ENCODE results near the gene NTSR1.

NTSR1 gene

DNA sequence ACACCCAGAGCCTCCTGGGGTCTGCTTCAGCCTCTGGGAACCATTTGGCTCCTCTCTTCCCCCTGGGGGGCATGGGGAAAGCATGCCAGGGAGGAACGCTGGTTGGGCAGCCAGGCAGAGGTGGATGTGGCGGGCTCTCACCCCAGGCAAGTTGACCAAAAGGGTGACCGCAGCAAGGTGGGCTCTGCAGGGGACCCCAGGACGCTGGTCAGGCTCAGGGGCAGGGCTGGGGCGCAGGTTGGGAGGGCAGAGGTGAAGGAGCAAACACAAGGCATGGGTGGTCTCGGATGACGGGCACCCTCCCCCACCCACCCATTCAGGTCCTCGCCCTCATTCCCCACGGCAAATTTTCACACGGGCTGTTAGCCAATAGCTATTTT lies 57.4 kb downstream of the NTSR1 start:
- ChIA-PET POLR2A (no interaction called here), CTCF (no interaction called here)
- no peaks in the 10 kb centered on the region for H3K4me1 ChIP-seq (ENCODE audit: control extremely low read depth in 1 of 4, control insufficient read depth in 4 of 4, insufficient read depth in 4 of 4, low read length in 3 of 4)
- WGBS (ENCODE audit: insufficient coverage) = no CpG with 5 or more reads among the region's 10 CpGs
- no peak for DNase-seq
- no peak overlapping the region for H3K27ac ChIP-seq (ENCODE audit: insufficient read depth in 1 of 2, low read depth in 1 of 2, low read length in 2 of 2, poor library complexity in 1 of 2, severe bottlenecking in 2 of 2)
- H3K27me3 ChIP-seq (replicated peaks in 2 of 5; ENCODE audit: control insufficient read depth in 4 of 5, insufficient read depth in 5 of 5, low read length in 4 of 5) = no peaks in the 10 kb centered on the region
- no peaks in the 10 kb centered on the region for H3K9me3 ChIP-seq (ENCODE audit: control extremely low read depth in 1 of 5, control insufficient read depth in 4 of 5, insufficient read depth in 2 of 5, low read depth in 1 of 5, low read length in 4 of 5)
- H3K4me3 ChIP-seq (ENCODE audit: control insufficient read depth in 1 of 7, extremely low read depth in 1 of 7, insufficient read depth in 4 of 7, low read depth in 2 of 7, low read length in 6 of 7) = no peak overlapping the region
- no peaks in the 10 kb centered on the region for H3K36me3 ChIP-seq (ENCODE audit: control insufficient read depth in 4 of 4, insufficient read depth in 4 of 4, low read length in 3 of 4)

DNA sequence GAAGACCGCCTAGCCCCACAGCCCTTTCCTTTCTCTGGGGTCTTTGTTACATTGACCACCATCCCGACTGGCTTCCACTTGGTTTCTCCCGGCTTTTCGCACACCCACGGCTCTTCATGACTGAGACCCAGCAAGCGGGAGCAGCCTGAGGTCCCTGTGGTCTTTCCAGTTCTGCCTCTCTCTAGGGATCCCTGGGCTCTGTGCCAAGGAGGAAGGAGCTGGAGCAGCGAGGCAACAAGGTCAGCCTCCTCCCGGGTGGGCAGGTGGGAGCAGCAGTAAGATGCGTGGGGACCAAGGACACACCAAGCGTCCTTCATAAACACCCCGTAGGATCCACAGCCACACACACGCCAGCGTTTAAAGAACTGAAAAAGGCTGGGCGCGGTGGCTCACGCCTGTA lies 58.1 kb downstream of the NTSR1 start:
- Histone ChIP-seq H3K36me3 (ENCODE audit: control insufficient read depth in 4 of 4, insufficient read depth in 4 of 4, low read length in 3 of 4) (no peaks in the 10 kb centered on the region), H3K27me3 (replicated peaks in 2 of 5; ENCODE audit: control insufficient read depth in 4 of 5, insufficient read depth in 5 of 5, low read length in 4 of 5) (no peaks in the 10 kb centered on the region), H3K9me3 (ENCODE audit: control extremely low read depth in 1 of 5, control insufficient read depth in 4 of 5, insufficient read depth in 2 of 5, low read depth in 1 of 5, low read length in 4 of 5) (no peaks in the 10 kb centered on the region), H3K27ac (ENCODE audit: insufficient read depth in 1 of 2, low read depth in 1 of 2, low read length in 2 of 2, poor library complexity in 1 of 2, severe bottlenecking in 2 of 2) (no peak overlapping the region), H3K4me3 (ENCODE audit: control insufficient read depth in 1 of 7, extremely low read depth in 1 of 7, insufficient read depth in 4 of 7, low read depth in 2 of 7, low read length in 6 of 7) (no peak overlapping the region), H3K4me1 (ENCODE audit: control extremely low read depth in 1 of 4, control insufficient read depth in 4 of 4, insufficient read depth in 4 of 4, low read length in 3 of 4) (no peaks in the 10 kb centered on the region)
- CTCF ChIA-PET = no interaction called here
- POLR2A ChIA-PET = no interaction called here
- 94% methylated on average over 13 of the region's 16 CpGs for WGBS (ENCODE audit: insufficient coverage)
- DNase-seq = no peak

DNA sequence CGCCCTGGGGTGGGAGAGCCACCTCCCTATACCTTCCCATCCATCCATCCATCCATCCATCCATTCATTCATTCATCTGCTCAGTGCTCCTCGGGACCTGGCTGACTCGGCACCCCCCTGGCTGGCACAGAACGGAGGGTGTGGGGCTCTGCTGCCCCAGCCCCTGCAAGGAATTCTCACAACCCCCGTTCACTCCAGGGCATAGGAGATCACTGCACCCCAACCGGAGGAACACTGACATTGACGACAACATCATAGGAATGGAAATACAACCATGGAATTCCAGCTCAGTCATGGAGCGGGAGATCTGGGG lies 59.6 kb downstream of the NTSR1 start:
- ChIA-PET POLR2A (no interaction called here), CTCF (no interaction called here)
- no peak overlapping the region for H3K4me3 ChIP-seq (ENCODE audit: control insufficient read depth in 1 of 7, extremely low read depth in 1 of 7, insufficient read depth in 4 of 7, low read depth in 2 of 7, low read length in 6 of 7)
- H3K9me3 ChIP-seq (ENCODE audit: control extremely low read depth in 1 of 5, control insufficient read depth in 4 of 5, insufficient read depth in 2 of 5, low read depth in 1 of 5, low read length in 4 of 5) = no peaks in the 10 kb centered on the region
- no peaks in the 10 kb centered on the region for H3K4me1 ChIP-seq (ENCODE audit: control extremely low read depth in 1 of 4, control insufficient read depth in 4 of 4, insufficient read depth in 4 of 4, low read length in 3 of 4)
- no peaks in the 10 kb centered on the region for H3K27me3 ChIP-seq (replicated peaks in 2 of 5; ENCODE audit: control insufficient read depth in 4 of 5, insufficient read depth in 5 of 5, low read length in 4 of 5)
- no peaks in the 10 kb centered on the region for H3K36me3 ChIP-seq (ENCODE audit: control insufficient read depth in 4 of 4, insufficient read depth in 4 of 4, low read length in 3 of 4)
- no peak for DNase-seq
- WGBS (ENCODE audit: insufficient coverage) = 92% methylated on average over 7 of the region's 8 CpGs
- H3K27ac ChIP-seq (ENCODE audit: insufficient read depth in 1 of 2, low read depth in 1 of 2, low read length in 2 of 2, poor library complexity in 1 of 2, severe bottlenecking in 2 of 2) = no peak overlapping the region

DNA sequence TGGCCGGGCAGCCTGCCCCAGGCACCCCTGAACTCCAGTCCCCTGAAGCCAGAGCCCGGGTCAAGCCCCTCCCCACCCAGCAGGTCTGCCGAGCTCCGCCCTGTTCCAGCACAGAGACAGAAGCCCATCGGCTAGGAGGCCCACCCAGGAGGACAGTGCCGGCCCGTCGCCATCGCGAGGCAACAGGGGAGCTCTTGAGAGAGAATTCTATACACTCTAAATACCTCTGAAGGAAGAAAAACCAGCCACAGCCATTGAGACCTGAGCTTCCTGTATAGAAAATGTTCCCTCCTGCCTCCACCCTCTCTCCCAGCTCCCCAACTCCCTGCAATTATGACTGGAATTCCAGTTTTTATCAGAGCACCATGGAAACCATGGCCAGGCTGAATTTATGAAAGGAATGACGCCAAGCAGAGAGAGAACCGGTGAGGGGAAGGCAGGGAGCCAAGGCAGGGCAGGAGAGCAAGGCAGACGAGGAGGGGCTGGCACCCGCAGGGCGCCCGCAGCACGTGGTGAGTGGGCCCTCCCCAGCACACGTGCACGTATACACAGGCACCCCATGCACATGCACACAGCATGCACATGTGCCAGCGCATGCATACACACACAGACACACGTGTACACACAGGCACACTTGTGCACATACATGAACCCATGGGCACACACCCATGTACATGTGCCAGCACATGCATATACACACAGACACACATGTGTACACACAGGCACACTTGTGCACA lies 60.1 kb downstream of the NTSR1 start:
- Histone ChIP-seq H3K27me3 (replicated peaks in 2 of 5; ENCODE audit: control insufficient read depth in 4 of 5, insufficient read depth in 5 of 5, low read length in 4 of 5) (no peaks in the 10 kb centered on the region), H3K4me1 (ENCODE audit: control extremely low read depth in 1 of 4, control insufficient read depth in 4 of 4, insufficient read depth in 4 of 4, low read length in 3 of 4) (no peaks in the 10 kb centered on the region), H3K9me3 (ENCODE audit: control extremely low read depth in 1 of 5, control insufficient read depth in 4 of 5, insufficient read depth in 2 of 5, low read depth in 1 of 5, low read length in 4 of 5) (no peaks in the 10 kb centered on the region), H3K4me3 (ENCODE audit: control insufficient read depth in 1 of 7, extremely low read depth in 1 of 7, insufficient read depth in 4 of 7, low read depth in 2 of 7, low read length in 6 of 7) (no peak overlapping the region), H3K36me3 (ENCODE audit: control insufficient read depth in 4 of 4, insufficient read depth in 4 of 4, low read length in 3 of 4) (no peaks in the 10 kb centered on the region), H3K27ac (ENCODE audit: insufficient read depth in 1 of 2, low read depth in 1 of 2, low read length in 2 of 2, poor library complexity in 1 of 2, severe bottlenecking in 2 of 2) (no peak overlapping the region)
- WGBS (ENCODE audit: insufficient coverage) = 90% methylated on average over 8 of the region's 21 CpGs
- ChIA-PET CTCF (no interaction called here), POLR2A (no interaction called here)
- no peak for DNase-seq

DNA sequence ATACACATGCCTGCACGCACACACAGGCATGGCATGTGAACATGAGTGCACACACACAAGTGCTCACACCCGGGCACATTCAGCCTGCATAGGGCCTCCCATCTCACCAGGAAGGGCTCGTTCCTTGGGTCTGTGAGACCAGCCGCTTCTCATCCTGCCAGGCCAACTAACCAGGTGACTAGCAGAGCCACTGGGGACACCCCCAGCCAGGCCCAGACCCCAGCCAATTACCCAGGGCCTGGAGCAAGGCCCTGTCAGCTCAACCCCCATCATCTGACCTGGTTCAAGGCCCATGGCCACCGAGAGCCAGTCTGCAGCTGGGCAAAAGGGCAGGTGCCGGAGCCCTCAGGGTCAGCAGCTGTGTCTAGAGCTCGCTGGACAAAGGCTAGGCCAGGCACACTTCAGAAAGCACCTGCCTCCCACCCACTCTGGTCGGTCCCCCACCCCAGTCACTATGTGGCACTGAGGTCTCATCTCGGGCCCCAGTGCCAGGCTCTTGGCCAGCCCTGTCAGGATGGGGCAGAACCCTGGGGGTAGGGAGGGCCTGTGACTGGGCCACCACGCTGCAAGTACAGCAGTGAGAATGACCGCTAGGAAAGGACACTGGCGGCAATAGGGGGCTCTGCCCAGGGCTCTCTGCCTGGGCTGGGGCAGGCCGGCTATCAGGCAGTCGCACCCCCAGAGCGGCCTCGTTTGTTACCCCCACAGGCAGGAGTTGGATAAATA lies 60.9 kb downstream of the NTSR1 start:
- no peak overlapping the region for H3K27ac ChIP-seq (ENCODE audit: insufficient read depth in 1 of 2, low read depth in 1 of 2, low read length in 2 of 2, poor library complexity in 1 of 2, severe bottlenecking in 2 of 2)
- POLR2A ChIA-PET = no interaction called here
- H3K27me3 ChIP-seq (replicated peaks in 2 of 5; ENCODE audit: control insufficient read depth in 4 of 5, insufficient read depth in 5 of 5, low read length in 4 of 5) = no peaks in the 10 kb centered on the region
- 97% methylated on average over 12 of the region's 16 CpGs for WGBS (ENCODE audit: insufficient coverage)
- CTCF ChIA-PET = no interaction called here
- no peak overlapping the region for H3K4me3 ChIP-seq (ENCODE audit: control insufficient read depth in 1 of 7, extremely low read depth in 1 of 7, insufficient read depth in 4 of 7, low read depth in 2 of 7, low read length in 6 of 7)
- no peaks in the 10 kb centered on the region for H3K36me3 ChIP-seq (ENCODE audit: control insufficient read depth in 4 of 4, insufficient read depth in 4 of 4, low read length in 3 of 4)
- H3K9me3 ChIP-seq (ENCODE audit: control extremely low read depth in 1 of 5, control insufficient read depth in 4 of 5, insufficient read depth in 2 of 5, low read depth in 1 of 5, low read length in 4 of 5) = no peaks in the 10 kb centered on the region
- no peak for DNase-seq
- H3K4me1 ChIP-seq (ENCODE audit: control extremely low read depth in 1 of 4, control insufficient read depth in 4 of 4, insufficient read depth in 4 of 4, low read length in 3 of 4) = peaks cover 0 to 1% (median under 1%) of the 10 kb centered on the region in 4 experiments

DNA sequence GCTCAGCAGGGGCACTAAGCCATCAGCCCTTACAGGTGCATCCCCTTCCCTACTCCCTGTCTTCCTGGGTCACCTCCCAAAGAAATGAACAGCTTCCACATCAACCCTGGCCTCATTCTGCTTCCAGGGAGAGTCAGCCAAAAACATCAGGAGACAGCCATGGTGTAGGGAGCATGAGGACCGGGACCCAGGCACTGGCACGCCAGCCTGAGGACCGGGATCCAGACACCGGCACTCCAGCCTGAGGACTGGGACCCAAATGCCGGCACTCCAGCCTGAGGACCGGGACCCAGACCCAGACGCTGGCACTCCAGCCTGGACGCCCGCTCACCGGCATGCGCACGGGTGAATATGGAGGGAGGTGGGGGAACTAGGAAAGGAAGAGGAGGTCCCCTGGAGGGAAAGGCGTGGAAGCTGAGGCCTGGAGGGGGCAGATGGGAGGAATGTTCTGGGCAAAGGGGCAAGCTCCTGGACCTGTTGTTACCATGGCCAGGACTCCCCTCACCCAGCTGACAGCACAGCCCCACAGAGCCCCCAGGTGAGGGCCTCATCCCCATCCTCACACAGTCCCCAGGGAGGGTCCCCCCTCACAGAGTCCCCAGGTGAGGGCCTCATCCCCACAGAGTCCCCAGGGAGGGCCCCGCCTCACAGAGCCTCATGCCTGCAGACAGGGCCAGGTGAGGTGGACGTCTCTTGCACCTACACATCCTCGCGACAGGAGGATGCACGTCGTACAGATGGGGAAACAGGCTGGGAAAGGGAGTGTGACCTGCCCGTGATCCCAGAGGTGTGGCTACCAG lies 61.7 kb downstream of the NTSR1 start:
- Histone ChIP-seq H3K9me3 (ENCODE audit: control extremely low read depth in 1 of 5, control insufficient read depth in 4 of 5, insufficient read depth in 2 of 5, low read depth in 1 of 5, low read length in 4 of 5) (no peaks in the 10 kb centered on the region), H3K27ac (ENCODE audit: insufficient read depth in 1 of 2, low read depth in 1 of 2, low read length in 2 of 2, poor library complexity in 1 of 2, severe bottlenecking in 2 of 2) (no peak overlapping the region), H3K36me3 (ENCODE audit: control insufficient read depth in 4 of 4, insufficient read depth in 4 of 4, low read length in 3 of 4) (no peaks in the 10 kb centered on the region), H3K4me3 (ENCODE audit: control insufficient read depth in 1 of 7, extremely low read depth in 1 of 7, insufficient read depth in 4 of 7, low read depth in 2 of 7, low read length in 6 of 7) (no peak overlapping the region), H3K27me3 (replicated peaks in 2 of 5; ENCODE audit: control insufficient read depth in 4 of 5, insufficient read depth in 5 of 5, low read length in 4 of 5) (no peaks in the 10 kb centered on the region), H3K4me1 (ENCODE audit: control extremely low read depth in 1 of 4, control insufficient read depth in 4 of 4, insufficient read depth in 4 of 4, low read length in 3 of 4) (peaks cover 0 to 7% (median 5%) of the 10 kb centered on the region in 4 experiments)
- POLR2A ChIA-PET = no interaction called here
- DNase-seq = no peak
- CTCF ChIA-PET = interaction anchor here (1.4 kb wide), 1 partner anchor 12 kb away, joined by 3 read pairs; no protein-coding TSS in a partner anchor
- WGBS (ENCODE audit: insufficient coverage) = 97% methylated on average over 19 of the region's 20 CpGs

DNA sequence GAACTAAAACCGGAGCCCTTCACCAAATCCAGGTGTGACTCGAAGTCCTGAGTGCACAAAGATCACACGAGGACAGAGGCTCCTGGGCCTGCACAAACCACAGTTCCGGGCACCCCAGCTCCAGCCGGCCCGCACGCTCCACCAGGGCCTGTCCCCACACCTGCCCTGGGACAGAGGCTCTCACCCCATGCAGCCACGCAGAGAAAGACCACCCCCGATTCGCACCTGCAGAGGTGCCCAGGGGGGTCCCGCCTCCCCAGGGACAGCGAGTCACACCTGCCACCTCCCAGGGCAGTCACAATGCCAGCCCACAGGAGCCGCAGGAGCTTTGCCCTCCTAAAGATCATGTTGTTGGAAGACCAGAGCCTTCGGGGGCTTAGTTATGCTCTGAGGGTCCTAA lies 62.3 kb downstream of the NTSR1 start:
- H3K27ac ChIP-seq (ENCODE audit: insufficient read depth in 1 of 2, low read depth in 1 of 2, low read length in 2 of 2, poor library complexity in 1 of 2, severe bottlenecking in 2 of 2) = no peak overlapping the region
- H3K27me3 ChIP-seq (replicated peaks in 2 of 5; ENCODE audit: control insufficient read depth in 4 of 5, insufficient read depth in 5 of 5, low read length in 4 of 5) = no peaks in the 10 kb centered on the region
- H3K4me1 ChIP-seq (ENCODE audit: control extremely low read depth in 1 of 4, control insufficient read depth in 4 of 4, insufficient read depth in 4 of 4, low read length in 3 of 4) = peaks cover 0 to 11% (median 6%) of the 10 kb centered on the region in 4 experiments
- H3K9me3 ChIP-seq (ENCODE audit: control extremely low read depth in 1 of 5, control insufficient read depth in 4 of 5, insufficient read depth in 2 of 5, low read depth in 1 of 5, low read length in 4 of 5) = no peaks in the 10 kb centered on the region
- no peaks in the 10 kb centered on the region for H3K36me3 ChIP-seq (ENCODE audit: control insufficient read depth in 4 of 4, insufficient read depth in 4 of 4, low read length in 3 of 4)
- POLR2A ChIA-PET = no interaction called here
- DNase-seq = no peak
- 97% methylated on average over 13 of the region's 14 CpGs for WGBS (ENCODE audit: insufficient coverage)
- CTCF ChIA-PET = interaction anchor here (1.4 kb wide), 1 partner anchor 12 kb away, joined by 3 read pairs; no protein-coding TSS in a partner anchor
- H3K4me3 ChIP-seq (ENCODE audit: control insufficient read depth in 1 of 7, extremely low read depth in 1 of 7, insufficient read depth in 4 of 7, low read depth in 2 of 7, low read length in 6 of 7) = no peak overlapping the region

All from common myeloid progenitor, CD34-positive (primary cell).